ENCODE measurements around the gene COPS8.

Gene COPS8

GRCh38 chr2:237085248-237086221 is at the start of gene COPS8:
Gene COPS8 (plus strand): TSS chr2:237085889. CDS start chr2:237085965, 76 bp downstream.
- peak; percentile 87 for DNase-seq (ENCODE audit: low read depth)

GRCh38 chr2:237039301-237040031 is 46.2 kb upstream of the COPS8 start:
- DNase-seq (ENCODE audit: low read depth) = no peak

GRCh38 chr2:237041231-237041630 is 44.5 kb upstream of the COPS8 start:
- DNase-seq (ENCODE audit: low read depth) = no peak

- no peak for DNase-seq (ENCODE audit: low read depth)
These were observed 43.6 kb upstream of the COPS8 start for GRCh38 chr2:237042101-237042500.

GRCh38 chr2:237043866-237044265 is 41.8 kb upstream of the COPS8 start:
- no peak for DNase-seq (ENCODE audit: low read depth)

GRCh38 chr2:237044281-237044680 is 41.4 kb upstream of the COPS8 start:
- no peak for DNase-seq (ENCODE audit: low read depth)

GRCh38 chr2:237045449-237045848 is 40.2 kb upstream of the COPS8 start:
- no peak for DNase-seq (ENCODE audit: low read depth)

- DNase-seq (ENCODE audit: low read depth) = no peak
These were observed 37.1 kb upstream of the COPS8 start for GRCh38 chr2:237048595-237048994.

- no peak for DNase-seq (ENCODE audit: low read depth)
These were observed 33.8 kb upstream of the COPS8 start for GRCh38 chr2:237051861-237052260.

- DNase-seq (ENCODE audit: low read depth) = no peak
These were observed 32.6 kb upstream of the COPS8 start for GRCh38 chr2:237053066-237053465.

- no peak for DNase-seq (ENCODE audit: low read depth)
These were observed 30.1 kb upstream of the COPS8 start for GRCh38 chr2:237055386-237056100.

- DNase-seq (ENCODE audit: low read depth) = no peak
These were observed 29.3 kb upstream of the COPS8 start for GRCh38 chr2:237056287-237056875.

GRCh38 chr2:237057107-237057506 is 28.6 kb upstream of the COPS8 start:
- DNase-seq (ENCODE audit: low read depth) = no peak

GRCh38 chr2:237057893-237058300 is 27.8 kb upstream of the COPS8 start:
- no peak for DNase-seq (ENCODE audit: low read depth)

- no peak for DNase-seq (ENCODE audit: low read depth)
These were observed 27.3 kb upstream of the COPS8 start for GRCh38 chr2:237058423-237058822.

- DNase-seq (ENCODE audit: low read depth) = no peak
These were observed 26.4 kb upstream of the COPS8 start for GRCh38 chr2:237059155-237059875.

GRCh38 chr2:237060534-237061312 is 25.0 kb upstream of the COPS8 start:
- DNase-seq (ENCODE audit: low read depth) = no peak

GRCh38 chr2:237061356-237061755 is 24.3 kb upstream of the COPS8 start:
- DNase-seq (ENCODE audit: low read depth) = no peak

GRCh38 chr2:237062585-237062984 is 23.1 kb upstream of the COPS8 start:
- no peak for DNase-seq (ENCODE audit: low read depth)
